H1 (cell line): ENCODE data around the gene SPRYD3. TPM values are rescaled to one million over a fixed set of nuclear protein-coding genes. Genes with fewer than 3 reads are reported as not detected.
A peak's percentile ranks its signal among the peaks of the same experiment; 100 is the strongest.

Source experiments
- CTCF ChIA-PET: fragments of 300-600 bp; sonication (Branson Sonifier 250); formaldehyde crosslinking; loops from one replicate; lab custom pipeline; 2021; ENCODE audit not compliant: partially characterized antibody; lab: Charles Lee
- POLR2A ChIA-PET: fragments of 300-600 bp; sonication (Branson Sonifier 250); formaldehyde crosslinking; loops from one replicate; lab custom pipeline; 2021; ENCODE audit warnings: inconsistent platforms; ENCODE audit not compliant: partially characterized antibody; lab: Charles Lee
- DNase-seq, 2 experiments: peaks; one replicate each; pipeline versions ENCODE4 v3.0.0 to v3.0.0-alpha.2; 2010 to 2022; ENCODE audit warnings: low spot score in 2 of 2, low read depth in 1 of 2, mixed read lengths in 1 of 2
- FAIRE-seq: peaks from 2 replicates; lab custom pipeline; 2011; peaks lifted over from hg19 to GRCh38; lab: Jason Lieb, UNC
- H2AFZ ChIP-seq: 2 replicates; pipeline ENCODE4 v1.8.1; 2012; ENCODE audit warnings: low read length, inconsistent platforms
- H2AK5ac ChIP-seq: 2 replicates; pipeline ENCODE4 v1.6.1; 2013; ENCODE audit warnings: low read depth, low read length
- H2BK120ac ChIP-seq: replicated peaks from 2 replicates; pipeline ENCODE3; 2013; ENCODE audit warnings: low read depth, low read length, inconsistent platforms
- H2BK12ac ChIP-seq: 2 replicates; pipeline ENCODE4 v1.6.1; 2013; ENCODE audit warnings: low read depth, low read length
- H2BK15ac ChIP-seq: 2 replicates; pipeline ENCODE4 v1.6.1; 2013; ENCODE audit warnings: low read length
- H2BK20ac ChIP-seq: 2 replicates; pipeline ENCODE4 v1.6.1; 2013; ENCODE audit warnings: low read length
- H2BK5ac ChIP-seq: 2 replicates; pipeline ENCODE4 v1.6.1; 2013; ENCODE audit warnings: low read depth, low read length
- H3K14ac ChIP-seq: 2 replicates; pipeline ENCODE4 v1.6.1; 2013; ENCODE audit warnings: inconsistent platforms; ENCODE audit not compliant: insufficient read length
- H3K18ac ChIP-seq: 2 replicates; pipeline ENCODE4 v1.6.1; 2013; ENCODE audit warnings: low read length; ENCODE audit errors: extremely low read depth
- H3K23ac ChIP-seq: 2 replicates; pipeline ENCODE4 v1.6.1; 2013; ENCODE audit warnings: inconsistent platforms; ENCODE audit not compliant: insufficient read length
- H3K23me2 ChIP-seq: 2 replicates; pipeline ENCODE4 v1.6.1; 2013; ENCODE audit warnings: low read depth, low read length
- H3K27ac ChIP-seq: 2 replicates; pipeline ENCODE4 v1.6.1; 2011; ENCODE audit warnings: low read depth, low read length, inconsistent platforms
- H3K27me3 ChIP-seq, 4 experiments: replicated peaks in 1 of 4; 1 replicate in 1 of 4; 2 replicates in 3 of 4; pipeline versions ENCODE4 v1.6.1 to v1.8.1; 2011 to 2013; ENCODE audit warnings: low read length in 3 of 4, mild to moderate bottlenecking in 3 of 4, inconsistent platforms in 2 of 4, mixed read lengths in 2 of 4, moderate library complexity in 1 of 4; ENCODE audit not compliant: control insufficient read depth in 3 of 4, insufficient read depth in 3 of 4; ENCODE audit errors: extremely low read depth in 1 of 4
- H3K36me3 ChIP-seq, 4 experiments: 2 replicates each; pipeline versions ENCODE4 v1.6.1 to v1.8.1; 2011 to 2013; ENCODE audit warnings: mild to moderate bottlenecking in 4 of 4, low read length in 3 of 4, moderate library complexity in 2 of 4, control low read depth in 1 of 4, inconsistent platforms in 1 of 4; ENCODE audit not compliant: insufficient read depth in 4 of 4, control insufficient read depth in 2 of 4
- H3K4ac ChIP-seq: replicated peaks from 2 replicates; pipeline ENCODE3; 2013; ENCODE audit warnings: low read length, low read depth, mixed read lengths, inconsistent platforms; ENCODE audit not compliant: insufficient read length
- H3K4me1 ChIP-seq, 4 experiments: replicated peaks in 1 of 4; 1 replicate in 1 of 4; 2 replicates in 3 of 4; pipeline versions ENCODE4 v1.6.1 to v1.8.1; 2011 to 2013; ENCODE audit warnings: low read length in 3 of 4, inconsistent platforms in 2 of 4, mixed read lengths in 1 of 4; ENCODE audit not compliant: insufficient read depth in 4 of 4, control insufficient read depth in 3 of 4
- H3K4me2 ChIP-seq, 2 experiments: 2 replicates each; pipeline versions ENCODE4 v1.6.1 to v1.8.1; 2011 to 2013; ENCODE audit warnings: low read depth in 2 of 2, low read length in 2 of 2, control low read depth in 1 of 2, inconsistent platforms in 1 of 2, mild to moderate bottlenecking in 1 of 2; ENCODE audit not compliant: insufficient read depth in 1 of 2
- H3K4me3 ChIP-seq, 4 experiments: fragments of 200-600, 300-600 bp in 1 of 4; sonication (generic), shearing (Covaris generic), sonication (Bioruptor Twin) in 1 of 4; 2 replicates each; pipeline versions ENCODE4 v1.5.1 to v1.8.1; 2011 to 2016; ENCODE audit warnings: low read length in 4 of 4, low read depth in 3 of 4, control low read depth in 2 of 4, inconsistent platforms in 2 of 4, mild to moderate bottlenecking in 2 of 4, mixed read lengths in 1 of 4, moderate library complexity in 1 of 4; ENCODE audit not compliant: insufficient read depth in 2 of 4; ENCODE audit errors: extremely low read depth in 1 of 4
- H3K56ac ChIP-seq: replicated peaks from 2 replicates; pipeline ENCODE3; 2013; ENCODE audit warnings: low read depth, mild to moderate bottlenecking, mixed read lengths, low read length, inconsistent platforms; ENCODE audit not compliant: insufficient read length
- H3K79me1 ChIP-seq: 2 replicates; pipeline ENCODE4 v1.6.1; 2013; ENCODE audit warnings: low read depth, low read length, control low read depth
- H3K79me2 ChIP-seq, 2 experiments: 2 replicates each; pipeline versions ENCODE4 v1.6.1 to v1.8.1; 2012 to 2013; ENCODE audit warnings: low read length in 2 of 2, mild to moderate bottlenecking in 2 of 2, inconsistent platforms in 1 of 2; ENCODE audit not compliant: insufficient read depth in 2 of 2, control insufficient read depth in 1 of 2
- H3K9ac ChIP-seq, 4 experiments: replicated peaks in 1 of 4; 1 replicate in 1 of 4; 2 replicates in 3 of 4; pipeline versions ENCODE4 v1.6.1 to v1.8.1; 2011 to 2013; ENCODE audit warnings: low read depth in 3 of 4, low read length in 3 of 4, control low read depth in 2 of 4, mild to moderate bottlenecking in 2 of 4, moderate library complexity in 2 of 4, inconsistent platforms in 1 of 4; ENCODE audit errors: extremely low read depth in 1 of 4
- H3K9me3 ChIP-seq, 2 experiments: 2 replicates each; pipeline versions ENCODE4 v1.6.1 to v1.8.1; 2012 to 2013; ENCODE audit warnings: mild to moderate bottlenecking in 2 of 2, moderate library complexity in 2 of 2, control low read depth in 1 of 2, inconsistent platforms in 1 of 2, low read depth in 1 of 2, low read length in 1 of 2, mixed read lengths in 1 of 2; ENCODE audit not compliant: insufficient read depth in 2 of 2
- H4K20me1 ChIP-seq, 2 experiments: replicated peaks in 1 of 2; 2 replicates each; pipeline versions ENCODE3 to v1.8.1; 2011 to 2013; ENCODE audit warnings: inconsistent platforms in 2 of 2, low read length in 2 of 2, mild to moderate bottlenecking in 1 of 2; ENCODE audit not compliant: insufficient read depth in 2 of 2, control insufficient read depth in 1 of 2
- H4K5ac ChIP-seq: 2 replicates; pipeline ENCODE4 v1.6.1; 2013; ENCODE audit warnings: low read length, low read depth, mixed read lengths, inconsistent platforms; ENCODE audit not compliant: insufficient read length
- H4K8ac ChIP-seq: 2 replicates; pipeline ENCODE4 v1.8.0; 2013; ENCODE audit warnings: mild to moderate bottlenecking, moderate library complexity, low read length, inconsistent platforms; ENCODE audit not compliant: insufficient read depth; ENCODE audit errors: extremely low read depth
- H4K91ac ChIP-seq: replicated peaks from 2 replicates; pipeline ENCODE3; 2013; ENCODE audit warnings: low read length, mixed read lengths, inconsistent platforms; ENCODE audit not compliant: insufficient read length
- CEBPB ChIP-seq: IDR thresholded peaks from 2 replicates; pipeline ENCODE4 v1.6.1; 2012; ENCODE audit warnings: low read depth, low read length
- CTBP2 ChIP-seq: IDR thresholded peaks from 2 replicates; pipeline ENCODE4 v1.7.0; 2011; ENCODE audit warnings: borderline replicate concordance, mild to moderate bottlenecking, moderate library complexity, mixed read lengths, low read length; ENCODE audit not compliant: insufficient read depth, insufficient read length
- RAD21 ChIP-seq, 2 experiments: IDR thresholded peaks in 1 of 2; conservative IDR thresholded peaks in 1 of 2; 2 replicates each; pipeline ENCODE4 v1.6.1; 2011; ENCODE audit warnings: low read depth in 2 of 2, low read length in 2 of 2, improper control_type of control experiment in 1 of 2, inconsistent platforms in 1 of 2, mild to moderate bottlenecking in 1 of 2, moderate library complexity in 1 of 2
- SP1 ChIP-seq: IDR thresholded peaks from 2 replicates; pipeline ENCODE4 v1.6.1; 2011; ENCODE audit warnings: low read depth, low read length
- TAF7 ChIP-seq: optimal IDR thresholded peaks from 2 replicates; pipeline ENCODE3; 2011; ENCODE audit warnings: low read depth, mild to moderate bottlenecking, inconsistent platforms, low read length, moderate library complexity, borderline replicate concordance
- TBP ChIP-seq: IDR thresholded peaks from 2 replicates; pipeline ENCODE4 v1.6.1; 2011; ENCODE audit warnings: low read depth, low read length, improper control_type of control experiment
- WGBS, 2 experiments: shearing (Covaris generic) in 1 of 2; methylation state at CpG; one replicate each; pipeline versions ENCODE4 v1.1.6 to v1.1.7; 2013 to 2015; ENCODE audit warnings: low lambda C conversion rate in 2 of 2, mixed read lengths in 2 of 2, inconsistent platforms in 1 of 2, low coverage in 1 of 2, missing lambda C conversion rate in 1 of 2; ENCODE audit not compliant: insufficient replicate concordance in 2 of 2, insufficient coverage in 1 of 2, insufficient read length in 1 of 2; ENCODE audit errors: extremely low coverage in 1 of 2, missing lambda C conversion rate in 1 of 2; 5-methylcytosine and 5-hydroxymethylcytosine counted together
- polyA plus RNA-seq, 7 experiments: library from polyadenylated mRNA; depleted of rRNA in 3 of 7; stranded (reverse) in 5 of 7; unstranded in 2 of 7; fragments of >200 nt in 5 of 7; fragments of 200-250 nt in 2 of 7; gene quantifications; 1 replicate in 5 of 7; 2 replicates in 1 of 7; 4 replicates in 1 of 7; pipeline versions ENCODE4 v1.2.1 to v1.2.3, GENCODE V29; 2011 to 2013; ENCODE audit warnings: missing spikeins in 2 of 7, mixed read lengths in 2 of 7
- total RNA-seq: library from RNA; stranded (reverse); fragmentation: NEBNext Ultra II Directional; extraction: Animal tissue kit (Norgen Biotek cat#: 25700); gene quantifications from 2 replicates; pipeline ENCODE4 v1.2.1, GENCODE V29; 2021
- TF ChIP-seq, protein P1 (sequence below), 3 experiments: IDR thresholded peaks; 1 replicate in 2 of 3; 2 replicates in 1 of 3; pipeline versions ENCODE4 v1.5.1 to v1.6.1; 2011; ENCODE audit warnings: low read length in 3 of 3, mild to moderate bottlenecking in 3 of 3, inconsistent platforms in 2 of 3, low read depth in 1 of 3, moderate library complexity in 1 of 3; ENCODE audit not compliant: insufficient read depth in 1 of 3; ENCODE audit errors: control extremely low read depth in 1 of 3

Gene SPRYD3
- total and polyA plus RNA-seq, 2 of the 8 experiments (the other 6 are each of a cell fraction or from before 2014, with no cell fraction given), result 6.8 to 8.0 TPM

DNA sequence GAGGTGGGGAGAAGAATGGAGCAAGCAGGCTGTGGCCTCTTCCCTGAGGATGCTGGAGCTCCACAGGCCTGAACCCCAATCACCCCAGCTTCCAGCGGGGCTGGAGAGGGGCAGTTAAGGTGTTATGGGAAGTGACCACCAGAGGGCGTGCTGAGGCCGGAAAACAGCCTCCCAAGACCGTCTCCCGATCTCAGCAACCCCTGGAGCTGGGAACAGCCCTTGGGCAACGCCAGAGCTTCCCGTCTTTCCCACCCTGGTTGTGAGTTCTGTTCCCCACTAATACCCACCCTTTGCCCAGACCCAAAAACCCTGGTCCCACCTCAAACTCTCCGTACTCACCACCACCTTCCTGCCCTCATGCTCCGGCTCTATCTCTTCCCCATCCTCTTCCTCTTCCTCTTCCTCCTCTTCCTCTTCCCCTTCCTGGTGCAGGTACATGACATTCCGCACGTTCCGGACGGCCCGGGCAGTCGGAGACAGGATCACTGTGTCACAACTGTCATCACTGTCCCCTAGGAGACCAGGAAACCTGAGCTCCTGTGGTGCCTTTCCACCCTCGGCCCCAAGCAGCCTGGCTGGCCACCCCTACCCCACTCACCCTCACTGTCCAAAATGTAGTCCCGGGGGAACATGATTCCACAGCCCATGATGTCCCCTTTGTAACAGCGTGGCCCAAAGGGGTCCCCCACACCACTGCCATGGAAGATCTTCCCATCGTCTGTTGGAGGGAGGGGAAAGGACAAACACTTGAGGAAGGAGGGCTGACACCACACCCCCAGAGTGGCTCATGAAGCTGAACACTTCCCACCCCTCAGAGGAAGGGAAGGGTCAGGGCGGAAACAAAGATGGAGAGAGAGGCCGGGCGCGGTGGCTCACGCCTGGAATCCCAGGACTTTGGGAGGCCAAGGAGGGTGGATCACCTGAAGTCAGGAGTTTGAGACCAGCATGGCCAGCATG lies 12.9 kb downstream of the SPRYD3 start:
- no peak overlapping the region for H3K4me2 ChIP-seq
- TF ChIP-seq CTBP2 (no peak), RAD21 (IDR thresholded peaks at IDR 0.05 in 1 of 2, conservative IDR thresholded peaks at IDR 0.05 in 1 of 2; ENCODE audit: low read depth in 2 of 2, low read length in 2 of 2) (peak; percentile 96 to 97), SP1 (no peak), CEBPB (peak; percentile 21; the same call in 1 of the 2 replicates), TBP (no peak), TAF7 (no peak)
- TF ChIP-seq, protein P1, sequence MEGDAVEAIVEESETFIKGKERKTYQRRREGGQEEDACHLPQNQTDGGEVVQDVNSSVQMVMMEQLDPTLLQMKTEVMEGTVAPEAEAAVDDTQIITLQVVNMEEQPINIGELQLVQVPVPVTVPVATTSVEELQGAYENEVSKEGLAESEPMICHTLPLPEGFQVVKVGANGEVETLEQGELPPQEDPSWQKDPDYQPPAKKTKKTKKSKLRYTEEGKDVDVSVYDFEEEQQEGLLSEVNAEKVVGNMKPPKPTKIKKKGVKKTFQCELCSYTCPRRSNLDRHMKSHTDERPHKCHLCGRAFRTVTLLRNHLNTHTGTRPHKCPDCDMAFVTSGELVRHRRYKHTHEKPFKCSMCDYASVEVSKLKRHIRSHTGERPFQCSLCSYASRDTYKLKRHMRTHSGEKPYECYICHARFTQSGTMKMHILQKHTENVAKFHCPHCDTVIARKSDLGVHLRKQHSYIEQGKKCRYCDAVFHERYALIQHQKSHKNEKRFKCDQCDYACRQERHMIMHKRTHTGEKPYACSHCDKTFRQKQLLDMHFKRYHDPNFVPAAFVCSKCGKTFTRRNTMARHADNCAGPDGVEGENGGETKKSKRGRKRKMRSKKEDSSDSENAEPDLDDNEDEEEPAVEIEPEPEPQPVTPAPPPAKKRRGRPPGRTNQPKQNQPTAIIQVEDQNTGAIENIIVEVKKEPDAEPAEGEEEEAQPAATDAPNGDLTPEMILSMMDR (IDR thresholded peaks at IDR 0.05; ENCODE audit: control extremely low read depth in 1 of 3, insufficient read depth in 1 of 3, low read depth in 1 of 3, low read length in 3 of 3), result peak in 2 of 3 experiments; percentile 94 to 97; a peak in 3 of 4 replicates

More for the DNA sequence above, 12.9 kb downstream of the SPRYD3 start:
- no peak overlapping the region for H3K4me3 ChIP-seq
- no peak overlapping the region for H3K23ac ChIP-seq
- H4K91ac ChIP-seq, result no peak overlapping the region
- no peak overlapping the region for H4K5ac ChIP-seq
- no peak overlapping the region for H3K14ac ChIP-seq
- H3K27me3 ChIP-seq, result peaks cover 0 to 2% (median 0%) of the 10 kb centered on the region in 4 experiments; a peak in 2 of 7 replicates
- no peak overlapping the region for H2BK15ac ChIP-seq
- no peaks in the 10 kb centered on the region for H3K79me2 ChIP-seq
- ChIA-PET CTCF (interaction anchor here (0.5 to 22.4 kb wide), 41 partner anchors 14 to 512 kb away, joined by 3 to 531 read pairs (median 4); partner anchors contain the start of genes CSAD, ESPL1, IGFBP6 and ITGB7), POLR2A (interaction anchor here (0.6 to 2.8 kb wide), 18 partner anchors 8 to 303 kb away, joined by 3 to 16 read pairs (median 3); partner anchors contain the start of genes IGFBP6 and SPRYD3)
- H3K4ac ChIP-seq, result no peak overlapping the region
- H3K23me2 ChIP-seq, result no peaks in the 10 kb centered on the region
- H2BK12ac ChIP-seq, result no peak overlapping the region
- no peak overlapping the region for H2AK5ac ChIP-seq
- no peak overlapping the region for H2BK20ac ChIP-seq
- no peaks in the 10 kb centered on the region for H3K36me3 ChIP-seq
- H3K18ac ChIP-seq, result no peak overlapping the region
- peaks cover 4 to 23% (median 6%) of the 10 kb centered on the region in 4 experiments for H3K4me1 ChIP-seq
- FAIRE-seq, result peak; percentile 85
- no peak overlapping the region for H4K8ac ChIP-seq
- peak in 1 of 2 experiments; percentile 93 for DNase-seq
- no peak overlapping the region for H2BK5ac ChIP-seq
- H3K9me3 ChIP-seq, result no peaks in the 10 kb centered on the region
- no peak overlapping the region for H2BK120ac ChIP-seq
- no peak overlapping the region for H3K9ac ChIP-seq
- H3K56ac ChIP-seq, result no peak overlapping the region
- no peaks in the 10 kb centered on the region for H3K79me1 ChIP-seq
- H3K27ac ChIP-seq, result no peak overlapping the region
- peaks cover 0 to 5% of the 10 kb centered on the region in 2 experiments for H4K20me1 ChIP-seq
- no peak overlapping the region for H2AFZ ChIP-seq
- 59% methylated on average over 22 of the region's 24 CpGs; no CpG with 5 or more reads in 1 of the 2 experiments for WGBS, 2 experiments
